ENCODE data around the gene TRPM8.

TRPM8 gene

DNA sequence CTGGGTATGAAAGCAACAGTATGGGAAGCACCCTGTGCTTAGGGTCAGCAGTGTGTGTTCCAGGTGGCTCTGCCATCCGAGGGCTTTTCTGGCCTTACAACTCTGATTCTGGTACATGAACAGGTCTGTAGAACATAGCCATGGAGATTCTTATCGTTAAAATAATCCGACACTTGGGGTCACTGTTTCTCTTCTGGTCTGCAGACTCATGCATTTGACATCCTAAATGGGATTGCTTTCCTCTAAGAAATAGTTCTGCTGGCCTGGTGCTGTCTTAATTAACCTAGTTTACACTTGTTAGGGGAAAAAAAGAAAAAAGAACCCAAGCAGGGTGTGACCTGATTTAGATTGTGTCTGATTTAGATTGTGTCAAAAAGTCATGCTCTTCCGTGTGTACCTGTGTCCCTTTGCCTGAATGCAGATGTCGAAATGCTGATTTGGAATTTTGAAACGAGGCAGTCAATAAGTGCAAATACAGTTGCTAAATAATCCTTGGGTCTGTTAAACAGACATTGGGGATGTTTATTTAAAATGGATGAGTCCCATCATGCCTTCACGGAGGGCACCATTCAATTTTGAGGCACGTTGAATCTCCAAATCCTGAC, 59.6 kb downstream of the TRPM8 start:
- no peak for DNase-seq

- no peak for DNase-seq
Observed at GRCh38 chr2:233977296-233977837, 60.2 kb downstream of the TRPM8 start.

DNA sequence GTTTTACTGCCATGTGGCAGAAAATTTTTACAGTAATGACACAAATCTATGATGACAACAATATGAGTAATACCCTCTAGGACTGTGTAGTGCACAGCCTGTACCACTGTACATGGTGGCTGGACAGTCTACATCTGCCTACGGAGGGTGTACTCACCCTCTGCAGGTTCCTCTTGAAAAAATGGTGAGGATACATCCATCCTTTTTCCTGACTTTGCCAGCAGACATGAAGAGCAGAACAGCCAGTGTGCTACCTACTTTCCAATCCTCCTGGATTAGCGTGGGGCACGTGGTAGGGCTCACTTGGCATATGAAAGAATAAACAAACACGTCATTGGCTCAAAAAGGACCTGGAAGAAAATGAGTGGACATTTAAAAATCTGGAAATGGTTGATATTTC, 62.6 kb downstream of the TRPM8 start:
- DNase-seq = no peak

DNA sequence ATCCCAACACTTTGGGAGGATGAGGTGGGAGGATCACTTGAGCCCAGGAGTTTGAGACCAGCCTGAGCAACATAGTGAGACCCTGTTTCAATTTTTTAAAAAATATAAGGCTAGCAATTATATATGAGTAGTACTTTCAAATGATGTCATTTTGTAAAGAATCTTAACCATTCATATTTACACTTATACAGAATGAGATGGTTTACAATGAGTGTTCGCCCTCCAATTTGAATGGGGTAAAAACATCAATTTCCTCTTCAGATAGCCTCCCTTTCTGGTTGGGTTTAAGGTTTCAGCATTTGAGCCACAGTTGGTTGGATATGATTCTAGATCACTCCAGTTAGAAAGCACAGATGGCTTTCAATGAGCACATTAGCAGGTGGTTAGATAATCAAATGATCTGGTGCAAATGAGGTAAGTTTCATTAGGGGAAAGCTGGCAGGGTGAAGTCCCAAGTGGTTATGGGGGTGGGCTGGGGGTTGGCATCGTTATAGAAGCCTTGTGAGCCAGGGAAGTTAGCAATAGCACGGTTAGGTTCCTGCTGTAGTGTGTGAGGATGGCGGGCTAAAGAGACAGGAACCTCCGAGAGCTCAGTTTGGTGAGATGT, 63.9 kb downstream of the TRPM8 start:
- DNase-seq = no peak

- DNase-seq = no peak
Observed at GRCh38 chr2:233981574-233982420, 64.6 kb downstream of the TRPM8 start.

- no peak for DNase-seq
Observed at GRCh38 chr2:233982421-233983121, 65.4 kb downstream of the TRPM8 start.

DNA sequence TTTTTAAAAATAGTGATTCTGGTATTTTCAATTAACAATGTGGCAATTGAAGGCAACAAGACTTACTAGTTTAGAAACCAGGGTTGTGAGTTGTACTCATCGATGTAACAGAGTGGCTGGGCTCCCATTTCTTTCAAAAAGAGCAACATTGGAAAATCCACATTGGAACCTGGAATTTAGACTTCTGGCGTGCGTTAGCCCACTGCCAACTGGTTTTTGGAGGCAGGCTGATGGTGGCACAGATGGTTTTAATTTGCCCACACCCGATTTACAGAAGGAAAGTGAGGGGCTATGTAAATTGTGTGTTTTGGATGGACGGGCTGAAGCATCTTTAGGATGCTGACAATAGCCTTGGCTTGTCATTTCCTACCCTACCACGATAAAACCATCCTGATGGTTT, 66.3 kb downstream of the TRPM8 start:
- no peak for DNase-seq

DNA sequence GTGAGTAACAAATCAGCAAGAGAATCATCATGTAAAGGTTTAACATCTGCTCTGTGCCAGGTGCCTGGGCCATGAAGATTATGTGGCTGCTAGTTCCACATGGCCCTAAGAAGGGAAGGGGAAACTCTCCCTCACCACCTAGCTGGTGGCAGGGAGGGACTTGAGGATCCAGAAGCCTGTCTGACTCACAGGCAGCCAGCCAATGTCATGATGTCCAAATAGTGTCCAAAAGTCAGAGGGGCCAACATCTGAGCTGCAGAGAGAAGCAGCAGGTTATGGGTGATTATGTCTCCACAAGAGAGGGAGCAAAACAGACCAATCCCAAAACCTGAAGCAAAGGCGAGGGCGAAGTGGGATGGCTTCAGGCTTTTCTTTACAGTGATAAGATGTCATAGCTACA, 71.4 kb downstream of the TRPM8 start:
- no peak for DNase-seq

DNA sequence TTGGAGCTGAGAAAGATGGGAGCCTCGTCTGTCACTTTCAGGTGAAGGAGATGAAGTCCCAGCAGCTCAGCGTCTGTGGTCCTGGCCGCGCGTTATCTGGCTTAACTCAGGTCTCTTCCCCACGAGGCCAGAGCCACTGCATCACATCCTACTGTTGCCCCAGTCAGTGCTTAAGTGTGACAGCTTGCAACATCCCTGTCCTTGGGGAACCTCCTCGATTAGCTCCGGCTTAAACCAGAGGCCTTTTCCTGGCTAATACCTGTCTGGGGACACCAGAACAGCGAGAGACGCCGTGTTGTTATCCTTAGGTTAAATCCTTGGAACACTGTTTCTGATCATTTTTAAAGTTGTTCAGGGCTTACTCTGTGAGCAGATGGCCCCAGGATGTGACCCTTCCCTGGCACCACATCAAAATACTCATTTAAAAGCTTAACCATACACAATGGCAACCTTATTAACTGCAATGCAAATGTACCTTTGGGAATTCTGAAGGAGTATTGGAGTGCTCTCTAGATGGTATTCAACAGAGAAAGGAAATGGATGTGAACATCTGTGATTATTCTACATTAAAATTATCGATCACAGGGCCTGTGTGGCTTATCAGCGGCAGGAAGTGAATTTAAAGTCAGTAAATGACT, 72.2 kb downstream of the TRPM8 start:
- DNase-seq = no peak

GRCh38 chr2:233990261-233990798, 73.2 kb downstream of the TRPM8 start:
- peak; percentile 18 for DNase-seq

DNA sequence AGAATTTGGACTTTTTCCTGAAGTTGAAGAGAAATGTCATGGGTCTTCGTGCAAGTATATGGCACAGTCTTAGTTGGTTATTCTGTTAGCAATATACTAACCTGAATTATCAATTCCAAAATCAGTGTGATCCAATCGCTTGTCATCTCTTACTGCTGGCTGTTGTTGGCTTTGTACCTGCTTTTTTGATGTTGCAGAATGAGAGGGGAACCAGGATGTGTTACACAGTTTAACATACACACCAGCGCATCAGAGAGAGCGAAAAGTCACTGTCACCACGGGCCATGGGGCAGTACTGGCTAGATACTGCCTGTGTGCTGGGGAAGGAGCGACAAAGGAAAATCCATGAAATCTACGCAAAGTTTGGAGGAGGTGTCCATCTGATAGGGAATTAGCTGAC, 74.0 kb downstream of the TRPM8 start:
- no peak for DNase-seq

DNA sequence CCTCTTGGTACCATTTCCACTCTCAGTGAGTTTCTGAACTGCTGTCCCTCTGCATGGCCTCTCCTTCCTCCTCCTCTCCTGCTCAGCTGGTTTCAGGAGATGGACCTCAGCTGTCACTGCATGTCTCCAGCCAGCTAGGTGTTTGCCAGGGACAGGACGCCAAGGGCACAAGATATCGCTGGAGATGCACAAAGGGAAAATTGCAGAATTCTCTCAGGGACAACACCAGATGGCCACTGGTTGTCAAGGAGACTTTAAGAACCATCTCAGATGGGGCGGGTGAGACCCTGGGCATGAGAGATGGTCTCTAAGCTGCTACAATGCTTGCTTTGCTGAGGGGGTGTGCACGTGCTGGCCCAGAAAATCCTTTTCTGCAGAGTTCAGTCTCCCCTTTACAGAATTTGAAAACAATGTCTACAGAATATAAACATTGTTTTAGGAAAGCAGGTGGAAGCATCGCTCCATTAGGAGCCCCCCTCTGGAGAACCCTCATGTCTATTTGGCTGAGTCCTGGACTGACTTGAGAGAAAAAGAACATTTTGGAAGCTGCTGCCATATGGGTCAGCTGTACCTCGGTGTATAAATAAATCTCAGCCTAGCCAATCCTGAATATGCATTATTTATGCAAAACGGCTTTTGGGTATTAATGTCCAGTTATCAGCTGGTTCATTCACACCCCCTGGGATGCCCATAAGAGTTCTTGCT, 75.5 kb downstream of the TRPM8 start:
- DNase-seq = no peak

DNA sequence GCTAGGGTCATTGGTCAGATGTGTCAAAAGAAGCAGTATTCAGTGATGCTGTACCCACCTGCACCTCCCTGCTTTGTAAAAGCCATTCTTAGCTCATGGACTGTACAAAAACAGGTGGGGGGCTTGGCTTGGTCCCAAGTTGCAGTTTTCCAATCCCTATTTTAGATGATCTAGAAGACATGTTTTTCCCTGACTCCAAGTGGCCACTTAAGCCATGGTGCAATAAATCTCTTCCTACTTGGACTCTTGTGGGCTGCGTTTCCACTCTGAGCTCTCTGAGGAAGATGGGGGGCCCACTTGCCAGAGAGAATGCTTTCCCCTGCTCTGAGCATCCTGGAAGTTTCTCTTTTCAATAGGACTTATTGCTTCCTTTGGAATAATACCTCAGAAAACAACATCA, 76.3 kb downstream of the TRPM8 start:
- no peak for DNase-seq

DNA sequence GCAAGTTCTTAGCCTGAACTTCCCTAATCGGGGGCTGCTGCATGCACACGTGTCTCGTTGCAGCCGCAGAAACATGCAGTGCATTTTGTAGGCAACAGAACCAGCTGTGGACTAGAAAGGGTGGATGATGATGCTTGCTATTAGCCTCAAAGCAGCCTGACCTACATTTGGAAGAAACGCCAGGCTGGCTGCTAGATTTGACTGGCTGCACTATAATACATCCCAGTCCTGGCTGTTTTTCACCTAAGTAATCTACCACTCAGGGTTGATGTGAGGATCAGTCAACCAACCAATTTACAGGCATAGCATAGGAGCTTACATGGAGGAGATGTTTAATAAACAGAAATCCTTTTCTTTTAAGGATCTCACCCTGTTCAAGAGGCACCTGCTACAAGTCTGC, 77.0 kb downstream of the TRPM8 start:
- no peak for DNase-seq

DNA sequence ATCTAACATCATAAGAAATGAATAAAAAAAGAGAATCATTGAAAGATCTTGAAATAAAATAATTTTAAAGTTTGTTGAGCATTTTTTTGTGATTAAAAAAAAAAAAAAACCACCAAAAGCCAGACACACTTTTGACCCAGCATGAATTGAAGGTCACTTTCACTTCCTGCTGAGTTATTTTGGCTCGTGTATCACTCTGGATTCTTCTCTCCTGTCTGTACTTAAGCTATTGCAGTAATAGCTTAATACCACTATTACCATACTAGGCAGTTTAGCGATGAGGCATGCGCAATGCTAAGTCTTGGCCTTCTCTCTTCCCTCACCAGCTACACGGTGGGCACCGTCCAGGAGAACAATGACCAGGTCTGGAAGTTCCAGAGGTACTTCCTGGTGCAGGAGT, 78.8 kb downstream of the TRPM8 start:
- no peak for DNase-seq

- DNase-seq = no peak
Observed at GRCh38 chr2:233996461-233996860, 79.3 kb downstream of the TRPM8 start.

- DNase-seq = no peak
Observed at GRCh38 chr2:233997707-233998106, 80.5 kb downstream of the TRPM8 start.

- no peak for DNase-seq
Observed at GRCh38 chr2:233999182-233999581, 82.0 kb downstream of the TRPM8 start.

GRCh38 chr2:234001380-234002160, 84.4 kb downstream of the TRPM8 start:
- no peak for DNase-seq

DNA sequence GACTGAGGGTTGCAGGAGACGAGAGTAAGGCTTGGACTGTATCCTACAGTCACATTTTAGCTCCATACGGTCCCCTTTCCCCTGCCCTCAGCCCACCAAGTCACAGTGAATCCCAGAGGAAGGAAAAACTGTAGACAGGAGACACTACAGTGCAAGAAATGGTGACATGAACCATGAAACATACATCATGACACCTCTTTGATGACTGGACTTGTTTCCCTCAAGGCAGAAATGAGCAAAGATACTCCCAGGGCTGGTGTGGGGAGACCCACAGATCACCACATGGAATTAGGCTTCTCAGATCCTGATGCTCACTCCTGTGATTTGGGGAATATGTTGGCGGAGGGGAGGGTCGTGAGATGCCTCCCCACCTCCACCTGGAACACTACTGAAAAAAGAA, 85.1 kb downstream of the TRPM8 start:
- no peak for DNase-seq

Measured in activated CD4-positive, alpha-beta T cell treated with anti-CD3 and anti-CD28 coated beads, Interleukin-2, amount 50 U/mL, for 1 hour (primary cell).